GM18520 (cell line): ENCODE measurements around the gene CLASP1.
A peak's percentile ranks its signal among the peaks of the same experiment; 100 is the strongest.
"Not testable (repeated sequence)": the region's sequence is repeated elsewhere in the genome, so short reads cannot be mapped to it uniquely, and the experiment has no call there.

ENCODE experiments used
- ATAC-seq: cut with Tn5 transposase; IDR thresholded peaks from one replicate; pipeline ENCODE4 v1.9.1; 2021; ENCODE audit not compliant: unreplicated experiment

Gene CLASP1

GRCh38 chr2:121662656-121663055 is 13.4 kb upstream of the CLASP1 start:
- no peak for ATAC-seq

- ATAC-seq = no peak
Observed at GRCh38 chr2:121659933-121660332, 10.7 kb upstream of the CLASP1 start.

DNA sequence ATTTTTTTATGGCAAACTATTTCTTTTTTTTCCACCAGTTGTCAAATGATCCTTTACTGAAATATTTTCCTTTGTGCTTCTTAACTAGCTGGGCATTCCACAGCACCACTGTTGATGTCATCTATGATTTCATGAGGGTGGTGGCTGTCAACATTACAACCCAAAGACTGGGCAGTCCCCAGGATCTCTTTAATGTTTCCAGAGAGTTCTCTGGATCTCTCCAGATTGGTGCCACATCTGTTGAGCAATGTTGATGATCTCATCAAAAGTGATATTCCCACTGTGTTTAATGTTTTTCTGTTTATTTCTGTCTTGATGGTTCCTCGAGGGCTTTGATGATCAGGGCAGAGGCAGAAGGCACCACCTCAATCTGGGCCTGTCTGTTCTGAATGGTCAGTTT is 9.1 kb upstream of the CLASP1 start:
- not testable (repeated sequence) for ATAC-seq

- ATAC-seq = no peak
Observed at GRCh38 chr2:121653035-121653434, 3.8 kb upstream of the CLASP1 start.

- no peak for ATAC-seq
Observed at GRCh38 chr2:121650315-121650930, 1.2 kb upstream of the CLASP1 start.

- peak; percentile 85 for ATAC-seq
Observed at GRCh38 chr2:121649596-121650314, 493 bp upstream of the CLASP1 start.

- ATAC-seq = peak; percentile 26
Observed at GRCh38 chr2:121648206-121649148, 785 bp downstream of the CLASP1 start.

GRCh38 chr2:121647396-121647795 is 1.9 kb downstream of the CLASP1 start:
- ATAC-seq = no peak

- ATAC-seq = no peak
Observed at GRCh38 chr2:121644715-121645114, 4.5 kb downstream of the CLASP1 start.

DNA sequence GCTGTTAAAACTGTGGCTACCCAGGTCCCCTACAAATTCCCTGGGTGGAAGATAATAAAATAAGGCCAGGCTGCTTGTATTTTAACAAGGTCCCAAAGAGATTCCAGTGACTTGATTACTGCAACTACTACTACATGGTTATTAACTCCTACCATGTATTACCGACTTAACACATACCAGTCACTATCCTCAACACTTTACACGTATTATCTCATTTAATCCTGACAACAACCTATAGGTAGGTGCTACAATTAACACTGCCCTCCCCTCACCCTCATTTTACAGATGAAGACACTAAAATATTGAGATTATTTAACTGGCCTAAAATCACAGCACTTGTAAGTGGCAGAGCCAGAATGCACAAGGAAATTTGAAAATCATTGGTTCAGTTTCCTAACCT is 5.4 kb downstream of the CLASP1 start:
- ATAC-seq = no peak

DNA sequence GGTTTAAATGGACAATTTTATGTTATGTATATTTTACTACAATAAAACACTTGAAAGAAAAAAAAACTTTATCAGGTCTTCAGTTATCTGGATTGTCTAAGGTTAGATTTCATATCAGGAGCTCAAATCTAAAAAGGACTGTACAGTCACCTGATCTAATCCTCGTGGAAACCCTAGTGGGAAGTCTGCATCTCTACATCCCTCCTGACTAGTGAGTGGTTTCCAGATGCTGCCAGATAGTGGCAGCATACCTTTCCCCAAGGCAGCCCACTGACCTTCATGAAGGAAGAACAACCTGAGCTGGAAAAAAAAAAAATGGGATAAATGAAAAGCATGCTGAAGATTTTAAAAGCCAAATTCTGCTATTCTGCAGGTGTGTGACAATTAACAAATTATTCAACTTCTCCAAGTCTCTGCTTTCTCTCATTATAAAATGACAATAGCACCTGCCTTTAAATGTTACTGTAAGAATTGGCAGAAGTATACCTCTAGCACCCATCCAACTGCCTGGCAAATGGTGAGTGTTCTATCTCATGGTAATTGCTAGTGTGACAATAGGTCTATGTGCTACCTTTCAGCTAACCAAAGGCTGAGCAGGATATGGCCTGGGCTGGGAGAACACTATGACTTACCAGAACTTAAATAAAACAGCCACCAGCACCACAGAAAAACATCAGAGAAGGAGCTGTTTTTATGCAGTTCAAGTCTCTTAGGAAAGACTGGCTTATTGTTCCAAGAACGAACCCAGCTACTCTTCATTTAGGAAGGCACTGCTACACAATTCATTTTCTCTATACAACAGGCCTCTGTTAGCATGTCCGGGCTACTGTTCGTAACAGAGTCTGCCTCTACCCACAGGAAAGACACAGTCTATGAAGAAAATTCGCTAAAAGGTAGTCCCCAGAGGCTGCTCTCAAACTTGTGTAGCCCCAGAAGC is 8.6 kb downstream of the CLASP1 start:
- no peak for ATAC-seq

- not testable (repeated sequence) for ATAC-seq
Observed at GRCh38 chr2:121639846-121640245, 9.4 kb downstream of the CLASP1 start.

DNA sequence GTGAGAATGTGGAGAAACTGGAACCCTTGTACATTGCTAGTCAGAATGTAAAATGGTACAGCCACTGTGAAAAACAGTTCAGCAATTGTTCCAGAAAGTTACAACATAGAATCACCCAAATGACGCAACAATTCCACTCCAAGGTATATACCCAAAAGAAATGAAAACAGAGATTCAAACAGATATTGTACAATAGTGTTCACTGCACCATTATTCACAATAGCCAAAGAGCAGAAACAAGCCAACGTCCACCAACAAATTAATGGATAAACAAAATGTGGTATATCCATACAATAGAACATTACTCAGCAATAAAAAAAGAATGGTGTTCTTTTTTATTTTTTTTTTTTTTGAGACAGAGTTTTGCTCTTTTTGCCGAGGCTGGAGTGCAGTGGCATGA is 10.9 kb downstream of the CLASP1 start:
- no peak for ATAC-seq

DNA sequence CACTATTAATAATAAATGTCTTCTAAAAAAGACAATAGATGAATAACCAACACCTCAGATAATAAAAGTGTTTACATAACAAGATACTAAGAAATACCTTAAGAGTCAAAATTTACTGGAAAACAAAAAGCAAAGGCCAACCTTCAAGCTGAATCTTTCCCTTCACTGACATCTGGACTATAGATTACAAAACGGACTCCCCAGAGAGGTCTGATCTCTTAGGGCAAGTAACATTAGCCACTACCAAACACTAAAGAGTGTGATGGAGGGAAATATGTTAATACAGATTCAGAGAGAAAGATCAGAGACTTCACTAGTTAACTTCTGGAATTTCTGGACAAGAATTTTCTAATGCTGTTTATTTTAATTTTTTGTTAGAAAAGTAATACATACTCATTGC is 13.9 kb downstream of the CLASP1 start:
- no peak for ATAC-seq

- no peak for ATAC-seq
Observed at GRCh38 chr2:121634354-121635307, 14.6 kb downstream of the CLASP1 start.

- ATAC-seq = no peak
Observed at GRCh38 chr2:121633463-121633862, 15.8 kb downstream of the CLASP1 start.

GRCh38 chr2:121627525-121628050 is 21.7 kb downstream of the CLASP1 start:
- no peak for ATAC-seq

DNA sequence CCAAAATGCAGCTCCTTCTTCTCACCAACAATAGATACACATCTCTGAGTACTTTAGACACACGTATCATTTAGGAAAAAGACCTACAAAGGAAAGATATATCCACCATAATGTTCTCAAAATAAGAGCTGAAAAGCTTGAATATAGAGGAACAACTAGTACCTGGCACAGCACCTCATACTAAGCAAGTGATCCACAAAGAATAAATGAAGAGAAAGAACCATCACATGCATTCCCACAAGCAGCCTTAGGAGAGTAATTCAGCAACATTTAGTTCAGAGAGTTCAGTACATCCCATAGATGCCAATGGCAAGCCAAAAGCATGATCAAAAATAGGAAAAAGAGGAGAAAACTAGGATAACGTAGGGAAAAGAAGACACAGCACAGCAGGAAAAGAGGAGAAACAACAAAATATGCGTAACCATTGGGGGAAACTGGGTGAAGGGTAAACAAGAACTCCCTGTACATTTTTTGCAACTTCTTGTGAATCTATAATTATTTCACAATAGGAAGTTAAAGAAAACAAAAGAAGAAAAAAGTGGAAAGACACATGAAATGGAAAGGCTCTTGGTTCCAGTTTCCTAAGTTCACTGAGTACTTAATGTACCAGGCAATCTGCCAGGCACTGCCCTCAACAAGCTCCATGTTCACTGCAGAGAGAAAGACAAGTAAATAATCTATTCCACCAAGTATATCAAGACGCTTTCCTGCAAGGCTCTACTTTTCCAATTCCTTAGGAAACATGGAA is 22.3 kb downstream of the CLASP1 start:
- no peak for ATAC-seq

DNA sequence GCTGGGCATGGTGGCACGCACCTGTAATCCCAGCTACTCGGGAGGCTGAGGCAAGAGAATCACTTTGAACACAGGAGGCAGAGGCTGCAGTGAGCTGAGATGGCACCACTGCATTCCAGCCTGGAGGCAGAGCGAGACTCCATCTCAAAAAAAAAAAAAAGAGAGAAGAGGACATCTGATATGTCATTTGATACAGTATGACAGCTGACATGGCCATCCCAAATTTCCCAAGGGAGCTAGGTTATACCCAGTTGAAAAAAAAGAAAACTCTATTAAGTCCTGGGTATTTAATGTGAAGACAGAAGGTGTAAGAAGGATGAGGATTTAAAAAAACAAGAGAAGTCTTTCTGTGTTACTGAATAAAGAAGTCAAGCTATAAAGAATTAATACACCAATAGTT is 23.3 kb downstream of the CLASP1 start:
- no peak for ATAC-seq
